ENCODE measurements around the gene NUDT22.

NUDT22 gene

DNA sequence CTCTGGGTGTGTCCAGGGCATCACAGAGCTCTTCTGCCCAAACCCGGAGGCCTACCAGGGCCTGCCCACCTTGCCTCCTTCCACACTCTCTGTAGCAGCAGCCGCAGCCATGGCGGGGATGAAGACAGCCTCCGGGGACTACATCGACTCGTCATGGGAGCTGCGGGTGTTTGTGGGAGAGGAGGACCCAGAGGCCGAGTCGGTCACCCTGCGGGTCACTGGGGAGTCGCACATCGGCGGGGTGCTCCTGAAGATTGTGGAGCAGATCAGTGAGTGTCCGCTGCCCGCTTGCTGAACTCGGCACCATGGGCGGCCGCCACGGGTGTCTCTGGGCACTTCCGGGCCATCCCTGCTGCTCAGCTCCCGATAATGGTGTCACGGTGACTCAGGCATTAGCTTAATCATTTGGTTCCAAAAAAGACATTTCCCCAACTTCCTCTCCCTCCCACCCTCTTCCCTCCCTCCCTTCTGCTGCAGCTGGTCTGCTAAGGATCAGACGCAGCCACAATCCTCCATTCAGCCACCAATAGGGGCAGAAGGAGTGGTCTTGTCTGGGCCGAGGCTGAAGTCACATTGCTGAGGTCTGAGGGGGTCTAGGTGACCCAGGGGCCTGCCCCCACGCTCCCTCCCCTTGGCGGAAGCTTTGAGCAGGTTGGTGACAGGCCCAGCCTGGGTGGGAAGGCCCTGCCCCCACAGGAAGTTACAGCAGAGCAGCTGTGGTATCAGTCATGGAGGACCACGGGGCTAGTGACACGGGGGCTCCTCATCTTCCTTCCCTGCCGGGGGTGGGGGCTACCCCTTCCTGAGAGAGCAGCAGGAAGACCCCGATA, 18.6 kb upstream of the NUDT22 start:
- no peak for DNase-seq

DNA sequence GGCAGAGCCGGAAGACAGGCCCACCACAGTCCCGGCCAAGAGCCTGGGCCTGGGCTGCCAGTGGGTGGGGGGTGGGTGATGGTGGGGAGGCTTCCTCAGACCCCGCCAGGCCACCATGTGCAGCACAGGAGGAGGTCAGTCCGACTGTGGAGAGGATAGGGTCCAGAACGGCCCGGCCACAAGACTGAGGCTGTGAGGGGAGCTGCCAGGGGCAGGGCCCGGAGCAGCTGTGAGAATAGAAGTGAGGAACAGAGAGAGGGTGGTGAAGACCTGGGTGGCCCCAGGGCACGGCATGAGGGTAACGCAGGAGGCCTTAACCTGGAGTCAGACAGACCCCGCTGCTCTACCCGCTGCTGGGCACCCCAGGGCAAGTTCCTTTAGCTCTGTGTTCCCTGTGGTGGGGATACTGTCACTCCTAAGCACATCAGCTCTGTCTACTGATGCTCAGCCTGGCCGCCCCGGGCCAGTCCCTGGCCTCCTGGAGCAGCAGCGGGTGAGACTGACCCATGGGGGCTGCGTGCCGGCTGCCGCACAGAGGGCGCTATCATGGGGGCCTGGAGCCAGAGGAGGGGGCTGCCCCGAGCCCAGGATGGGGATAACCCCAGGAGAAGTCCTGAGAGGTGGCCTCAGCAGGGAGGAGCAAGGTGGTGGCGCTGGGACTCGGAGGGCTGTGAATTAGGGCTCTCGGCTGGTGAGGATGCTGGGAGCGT, 17.8 kb upstream of the NUDT22 start:
- no peak for DNase-seq

- no peak for DNase-seq
Observed at GRCh38 chr11:64208796-64209562, 17.1 kb upstream of the NUDT22 start.

DNA sequence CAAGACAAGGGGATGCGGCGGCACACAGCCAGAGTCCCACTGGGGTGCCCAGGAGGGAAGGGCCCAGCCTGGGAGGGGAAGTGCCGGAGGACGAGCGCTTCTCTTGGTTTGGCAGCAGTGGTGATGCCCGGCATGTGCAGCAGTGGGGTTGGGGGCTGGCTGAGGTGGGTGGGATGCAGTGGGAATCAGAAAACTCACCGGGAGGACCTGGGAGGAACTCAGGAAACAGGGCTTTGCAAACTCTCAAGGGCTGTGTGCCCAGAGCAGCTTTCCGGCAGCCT, 16.6 kb upstream of the NUDT22 start:
- DNase-seq: no peak

DNA sequence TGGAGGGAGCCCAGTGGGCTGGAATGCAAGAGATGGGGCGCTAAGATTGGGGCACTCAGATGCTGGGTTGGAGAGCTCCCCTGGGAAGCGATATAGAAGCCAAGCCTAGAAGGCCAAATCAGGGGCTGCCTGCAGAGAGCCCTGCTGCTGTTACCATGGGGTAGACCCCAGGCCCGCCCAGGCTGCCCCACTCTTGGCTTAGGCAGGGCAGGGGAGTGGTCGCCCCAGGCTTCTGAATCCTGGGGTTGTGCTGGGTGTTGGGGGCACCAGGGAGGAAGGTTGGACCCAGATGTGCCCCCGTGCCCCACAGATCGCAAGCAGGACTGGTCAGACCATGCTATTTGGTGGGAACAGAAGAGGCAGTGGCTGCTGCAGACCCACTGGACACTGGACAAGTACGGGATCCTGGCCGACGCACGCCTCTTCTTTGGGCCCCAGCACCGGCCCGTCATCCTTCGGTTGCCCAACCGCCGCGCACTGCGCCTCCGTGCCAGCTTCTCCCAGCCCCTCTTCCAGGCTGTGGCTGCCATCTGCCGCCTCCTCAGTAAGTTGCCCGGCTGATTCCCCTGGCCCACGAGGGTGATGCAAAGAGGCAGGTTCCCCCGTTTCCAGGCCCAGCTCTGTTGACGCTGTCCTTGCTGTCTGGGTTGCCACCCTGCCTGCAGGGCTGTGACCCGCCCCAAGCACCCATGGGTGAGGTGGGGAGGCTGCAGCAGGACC, 15.6 kb upstream of the NUDT22 start:
- DNase-seq: no peak

- no peak for DNase-seq
Observed at GRCh38 chr11:64211181-64211872, 14.7 kb upstream of the NUDT22 start.

DNA sequence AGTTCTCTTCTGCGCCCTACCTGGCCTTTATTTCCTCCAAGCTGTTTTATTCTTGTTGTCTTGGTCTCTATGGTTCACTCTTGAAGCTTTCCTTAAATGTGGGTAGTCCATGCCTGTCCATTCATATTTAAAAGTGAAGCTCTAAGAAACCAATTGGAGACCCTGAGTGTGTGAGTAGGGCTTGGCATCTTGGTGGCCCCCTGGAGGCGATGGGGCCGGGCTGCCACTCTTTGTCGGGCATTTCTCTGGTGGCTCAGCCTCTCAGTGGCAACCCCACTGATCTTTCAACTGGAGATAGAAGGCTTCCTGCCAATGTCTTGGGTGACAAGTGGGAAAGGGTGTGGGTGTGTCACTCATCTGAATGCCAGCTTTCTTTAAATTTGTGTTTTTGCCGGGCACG, 9.2 kb upstream of the NUDT22 start:
- no peak for DNase-seq

DNA sequence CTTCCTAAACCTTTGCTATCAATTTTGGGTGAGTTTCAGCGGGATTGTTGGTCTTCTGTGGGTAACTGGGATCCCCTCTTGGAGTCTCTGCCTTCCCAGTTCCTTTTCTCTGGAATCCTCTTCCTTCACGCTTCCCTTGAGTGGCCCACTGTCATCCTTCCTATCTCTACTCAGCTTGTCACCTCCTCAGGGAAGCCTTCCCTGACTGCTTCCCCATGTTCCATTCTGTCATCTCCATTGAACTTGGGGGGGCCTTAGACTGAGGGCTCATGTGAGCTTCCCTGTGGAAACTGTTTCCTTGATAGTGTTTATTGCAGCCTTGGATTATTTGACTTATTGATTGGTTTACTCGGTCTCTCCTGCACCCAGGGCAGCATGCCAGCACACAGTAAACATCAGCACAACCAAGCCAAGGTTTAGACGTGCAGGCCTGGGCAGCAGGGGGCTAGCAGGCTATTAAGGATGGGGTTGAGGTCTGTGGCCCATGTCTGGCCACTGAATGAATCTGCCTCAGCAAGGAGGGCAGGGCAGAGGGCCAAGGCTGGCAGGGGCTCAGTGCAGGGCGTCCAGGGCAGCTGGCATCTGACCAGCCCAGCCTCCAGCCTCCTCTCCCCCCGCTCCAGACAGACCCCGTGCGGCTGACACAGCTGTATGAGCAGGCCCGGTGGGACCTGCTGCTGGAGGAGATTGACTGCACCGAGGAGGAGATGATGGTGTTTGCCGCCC, 7.3 kb upstream of the NUDT22 start:
- no peak for DNase-seq

GRCh38 chr11:64219354-64219684, 6.8 kb upstream of the NUDT22 start:
- DNase-seq: no peak

DNA sequence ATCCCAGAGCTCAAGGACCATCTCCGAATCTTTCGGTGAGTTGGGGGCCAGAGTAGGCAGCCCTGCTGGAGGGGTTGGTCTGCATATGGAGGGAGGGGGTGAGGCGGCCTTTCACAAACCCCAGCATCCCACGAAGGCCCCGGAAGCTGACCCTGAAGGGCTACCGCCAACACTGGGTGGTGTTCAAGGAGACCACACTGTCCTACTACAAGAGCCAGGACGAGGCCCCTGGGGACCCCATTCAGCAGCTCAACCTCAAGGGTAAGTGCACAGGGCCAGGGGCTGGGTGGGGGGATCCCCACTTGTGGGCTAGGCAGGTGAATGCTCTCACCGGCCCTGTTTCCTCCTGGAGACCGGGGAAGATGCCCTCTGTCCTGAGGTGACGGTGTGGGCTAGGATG, 6.3 kb upstream of the NUDT22 start:
- DNase-seq: no peak

DNA sequence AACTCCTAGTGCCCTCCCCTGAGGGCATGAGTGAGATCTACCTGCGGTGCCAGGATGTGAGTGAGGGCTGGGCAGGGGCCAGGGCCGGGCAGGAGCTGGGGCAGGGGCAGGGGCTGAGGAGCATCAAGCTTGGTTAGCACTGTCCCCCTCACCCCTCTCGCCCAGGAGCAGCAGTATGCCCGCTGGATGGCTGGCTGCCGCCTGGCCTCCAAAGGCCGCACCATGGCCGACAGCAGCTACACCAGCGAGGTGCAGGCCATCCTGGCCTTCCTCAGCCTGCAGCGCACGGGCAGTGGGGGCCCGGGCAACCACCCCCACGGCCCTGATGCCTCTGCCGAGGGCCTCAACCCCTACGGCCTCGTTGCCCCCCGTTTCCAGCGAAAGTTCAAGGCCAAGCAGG, 5.8 kb upstream of the NUDT22 start:
- DNase-seq: no peak

DNA sequence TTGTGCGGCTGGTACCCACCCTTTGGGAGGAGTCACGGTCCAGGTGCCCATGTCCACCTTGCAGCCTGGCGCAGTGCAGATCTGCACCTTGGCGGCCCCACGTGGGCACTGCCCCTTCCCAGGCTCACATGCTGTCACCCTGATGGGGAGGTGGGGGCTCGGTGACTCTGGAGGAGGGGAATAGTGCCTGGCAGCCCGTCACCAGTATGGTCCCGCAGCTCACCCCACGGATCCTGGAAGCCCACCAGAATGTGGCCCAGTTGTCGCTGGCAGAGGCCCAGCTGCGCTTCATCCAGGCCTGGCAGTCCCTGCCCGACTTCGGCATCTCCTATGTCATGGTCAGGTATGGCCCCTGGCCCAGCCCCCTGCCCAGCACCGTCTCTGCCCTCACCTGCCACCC, 5.3 kb upstream of the NUDT22 start:
- no peak for DNase-seq

DNA sequence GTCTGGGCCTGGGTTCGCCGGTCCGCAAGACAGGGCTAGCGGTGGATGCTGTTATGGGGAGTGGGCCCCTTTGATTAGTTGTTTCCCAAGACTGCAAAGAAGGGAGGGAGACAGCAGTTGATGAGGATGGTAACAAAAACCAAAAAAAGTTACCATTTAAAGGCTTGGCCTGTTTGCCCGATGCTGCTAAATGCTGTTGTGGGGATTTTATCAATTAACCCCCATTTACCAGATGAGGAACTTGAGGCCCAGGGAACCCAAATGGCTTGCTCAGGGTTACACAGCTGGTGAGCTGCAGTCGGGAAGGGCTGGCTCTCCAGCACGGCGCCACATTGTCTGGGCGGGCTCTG, 3.4 kb upstream of the NUDT22 start:
- no peak for DNase-seq

- no peak for DNase-seq
Observed at GRCh38 chr11:64223001-64223651, 2.9 kb upstream of the NUDT22 start.

DNA sequence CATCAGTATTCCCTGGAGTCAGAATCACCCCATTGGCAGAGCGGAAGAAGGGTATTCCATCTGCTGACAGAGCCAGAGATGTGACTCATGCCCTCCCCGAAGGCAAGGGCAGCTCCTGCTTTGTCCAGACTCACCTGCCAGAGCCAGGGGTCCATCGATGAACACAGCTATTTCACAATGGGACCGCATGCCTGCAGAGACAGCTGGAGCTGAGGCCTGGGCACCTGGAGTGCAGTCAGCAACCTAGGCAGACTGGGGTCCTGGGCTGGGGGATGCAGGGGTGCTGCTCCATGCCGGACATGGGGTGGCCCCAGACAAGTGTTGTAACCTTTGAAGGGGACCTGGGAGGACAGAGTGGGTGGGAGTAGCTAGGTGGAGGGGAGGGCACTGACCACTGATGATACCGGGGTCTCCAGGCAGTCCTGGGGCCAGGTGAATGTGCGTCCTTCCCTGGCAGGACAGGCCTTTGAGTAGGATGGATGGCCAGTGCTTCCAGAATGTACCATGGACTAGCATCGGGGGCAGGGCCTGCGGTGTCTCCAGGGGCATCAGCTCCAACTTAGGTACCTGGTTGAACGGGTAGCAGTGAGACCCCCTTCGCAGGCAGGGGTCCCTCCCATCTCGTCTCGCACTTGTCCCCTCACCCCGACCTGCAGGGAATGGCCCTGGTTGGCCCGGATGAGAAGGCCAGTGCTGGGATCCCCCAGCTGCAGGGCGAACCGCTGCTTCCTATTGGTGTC, 1.8 kb upstream of the NUDT22 start:
- DNase-seq: no peak

- no peak for DNase-seq
Observed at GRCh38 chr11:64224891-64225607, 1.0 kb upstream of the NUDT22 start.

- no peak for DNase-seq
Observed at GRCh38 chr11:64226507-64227051, 505 bp downstream of the NUDT22 start.

DNA sequence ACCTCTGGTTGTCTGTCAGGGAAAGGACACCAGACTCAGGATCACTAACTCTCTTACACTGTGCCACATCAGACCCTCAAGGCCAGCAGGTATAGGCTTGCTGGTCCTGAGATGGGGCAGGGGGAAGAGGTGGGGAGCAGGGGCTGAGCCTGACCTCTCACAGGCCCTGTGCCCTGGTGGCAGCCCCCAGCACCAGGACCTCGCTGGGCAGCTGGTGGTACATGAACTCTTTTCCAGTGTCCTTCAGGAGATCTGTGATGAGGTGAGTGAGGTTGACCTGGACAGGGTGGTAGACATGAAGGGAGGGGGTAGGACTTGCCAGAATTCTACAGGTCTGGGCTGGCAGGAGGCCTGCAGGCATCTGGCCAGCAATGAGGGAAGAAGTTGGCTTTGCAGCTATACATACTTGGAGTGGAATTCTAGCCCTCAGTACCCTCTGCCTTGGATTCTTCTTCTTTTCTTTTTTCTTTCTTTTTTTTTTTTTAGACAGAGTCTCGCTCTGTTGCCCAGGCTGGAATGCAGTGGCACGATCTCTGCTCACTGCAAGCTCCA, 1.4 kb downstream of the NUDT22 start:
- DNase-seq: no peak

GRCh38 chr11:64229090-64229743, 3.1 kb downstream of the NUDT22 start:
- no peak for DNase-seq
